Neuronal stem cell (in vitro differentiated cells): ENCODE measurements around the gene FSHR.

Experiments
- DNase-seq: peaks from one replicate; pipeline ENCODE4 v3.0.0-alpha.2; 2013; ENCODE audit warnings: low spot score
- H2AFZ ChIP-seq: one replicate; pipeline ENCODE4 v1.6.1; 2013; ENCODE audit warnings: mild to moderate bottlenecking, low read length, inconsistent platforms
- H2AK5ac ChIP-seq: 2 replicates; pipeline ENCODE4 v1.6.1; 2013; ENCODE audit warnings: low read depth, mild to moderate bottlenecking, inconsistent platforms, low read length, moderate library complexity, mixed read lengths
- H2BK120ac ChIP-seq: 2 replicates; pipeline ENCODE4 v1.6.1; 2013; ENCODE audit warnings: low read depth, mild to moderate bottlenecking, inconsistent platforms, low read length, moderate library complexity, mixed read lengths
- H2BK12ac ChIP-seq: one replicate; pipeline ENCODE4 v1.6.1; 2013; ENCODE audit warnings: low read length, inconsistent platforms
- H2BK15ac ChIP-seq: 2 replicates; pipeline ENCODE4 v1.6.1; 2013; ENCODE audit warnings: mild to moderate bottlenecking, low read length, inconsistent platforms, mixed read lengths
- H2BK5ac ChIP-seq: one replicate; pipeline ENCODE4 v1.6.1; 2013; ENCODE audit warnings: inconsistent platforms, mild to moderate bottlenecking, low read length, moderate library complexity
- H3K14ac ChIP-seq: one replicate; pipeline ENCODE4 v1.6.1; 2013; ENCODE audit warnings: low read length, inconsistent platforms
- H3K18ac ChIP-seq: 2 replicates; pipeline ENCODE4 v1.6.1; 2013; ENCODE audit warnings: low read length, inconsistent platforms
- H3K23ac ChIP-seq: 2 replicates; pipeline ENCODE4 v1.6.1; 2013; ENCODE audit warnings: low read depth, mild to moderate bottlenecking, mixed read lengths, low read length, inconsistent platforms; ENCODE audit not compliant: poor library complexity
- H3K27ac ChIP-seq: replicated peaks from 3 replicates; pipeline ENCODE4 v1.5.1; 2013; ENCODE audit warnings: low read length, inconsistent platforms
- H3K27me3 ChIP-seq, 3 experiments: 2 replicates each; pipeline ENCODE4 v1.6.1; 2013; ENCODE audit warnings: low read length in 3 of 3, mild to moderate bottlenecking in 2 of 3, inconsistent platforms in 1 of 3, low read depth in 1 of 3, mixed read lengths in 1 of 3, moderate library complexity in 1 of 3; ENCODE audit not compliant: control insufficient read depth in 3 of 3, insufficient read depth in 3 of 3
- H3K36me3 ChIP-seq, 2 donors: replicated peaks in 1 of 2; 2 replicates each; pipeline ENCODE4 v1.6.1; 2013; ENCODE audit warnings: low read length in 2 of 2; ENCODE audit not compliant: control insufficient read depth in 2 of 2, insufficient read depth in 2 of 2
- H3K4ac ChIP-seq: 2 replicates; pipeline ENCODE4 v1.6.1; 2013; ENCODE audit warnings: inconsistent platforms, mild to moderate bottlenecking, low read length, moderate library complexity
- H3K4me1 ChIP-seq, 2 donors: 1 replicate in 1 of 2; 2 replicates in 1 of 2; pipeline ENCODE4 v1.6.1; 2013; ENCODE audit warnings: low read length in 2 of 2, low read depth in 1 of 2; ENCODE audit not compliant: control insufficient read depth in 2 of 2, insufficient read depth in 1 of 2
- H3K4me2 ChIP-seq: one replicate; pipeline ENCODE4 v1.6.1; 2013; ENCODE audit warnings: mild to moderate bottlenecking, low read length, inconsistent platforms; ENCODE audit not compliant: insufficient read depth, poor library complexity, severe bottlenecking
- H3K4me3 ChIP-seq, 2 donors: 2 replicates each; pipeline ENCODE4 v1.5.1; 2013; ENCODE audit warnings: low read length in 2 of 2, mild to moderate bottlenecking in 2 of 2, inconsistent platforms in 1 of 2, moderate library complexity in 1 of 2
- H3K79me1 ChIP-seq: one replicate; pipeline ENCODE4 v1.6.1; 2013; ENCODE audit warnings: low read depth, mild to moderate bottlenecking, inconsistent platforms, low read length, moderate library complexity
- H3K9ac ChIP-seq: one replicate; pipeline ENCODE4 v1.6.1; 2013; ENCODE audit warnings: mild to moderate bottlenecking, low read depth, low read length, inconsistent platforms; ENCODE audit not compliant: poor library complexity
- H3K9me3 ChIP-seq, 2 donors: replicated peaks in 1 of 2; 2 replicates each; pipeline versions ENCODE3 to v1.6.1; 2013; ENCODE audit warnings: low read length in 2 of 2, mild to moderate bottlenecking in 2 of 2, inconsistent platforms in 1 of 2, low read depth in 1 of 2, mixed read lengths in 1 of 2, moderate library complexity in 1 of 2; ENCODE audit not compliant: control insufficient read depth in 2 of 2, insufficient read depth in 1 of 2
- H4K8ac ChIP-seq: one replicate; pipeline ENCODE4 v1.6.1; 2013; ENCODE audit warnings: low read depth, mild to moderate bottlenecking, inconsistent platforms, low read length, moderate library complexity
- H4K91ac ChIP-seq: one replicate; pipeline ENCODE4 v1.6.1; 2013; ENCODE audit warnings: low read length, low read depth, mild to moderate bottlenecking, inconsistent platforms; ENCODE audit not compliant: poor library complexity
- WGBS, 2 donors: extraction: QIAGEN DNeasy Blood & Tissue Kit; methylation state at CpG; one replicate each; pipeline ENCODE4 v1.1.7; 2013; ENCODE audit warnings: missing lambda C conversion rate in 2 of 2, mixed read lengths in 1 of 2; ENCODE audit not compliant: insufficient read length in 2 of 2, insufficient replicate concordance in 1 of 2; ENCODE audit errors: extremely low coverage in 2 of 2; 5-methylcytosine and 5-hydroxymethylcytosine counted together

FSHR gene

DNA sequence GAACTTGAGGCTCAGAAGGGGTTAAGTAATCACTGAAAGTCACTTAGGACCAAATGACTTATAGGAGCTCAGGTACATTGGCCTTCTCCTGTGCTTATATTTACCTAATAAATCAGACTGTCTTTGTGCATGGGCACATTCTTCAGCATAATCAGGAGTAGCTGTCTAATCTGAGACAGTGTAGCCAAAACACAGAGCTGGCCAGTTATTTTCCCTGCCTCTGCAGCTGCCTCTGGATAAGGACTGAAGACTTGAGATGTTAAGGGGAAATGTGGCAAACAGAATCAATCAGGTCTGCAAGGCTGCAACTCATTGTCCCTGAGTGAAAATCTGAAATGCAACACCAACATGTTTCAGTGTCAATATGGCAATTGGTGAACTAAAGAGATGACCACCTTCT is 1.5 kb downstream of the FSHR start:
- H3K9ac ChIP-seq, result no peak overlapping the region
- H3K4me1 ChIP-seq, result peaks cover 0 to 4% of the 10 kb centered on the region in 2 donors
- H4K91ac ChIP-seq, result no peak overlapping the region
- no peak overlapping the region for H3K4me2 ChIP-seq
- H3K4me3 ChIP-seq, result no peak overlapping the region
- H4K8ac ChIP-seq, result no peak overlapping the region
- H3K36me3 ChIP-seq, result no peaks in the 10 kb centered on the region
- no peaks in the 10 kb centered on the region for H3K9me3 ChIP-seq
- H2BK15ac ChIP-seq, result no peak overlapping the region
- no peak overlapping the region for H2BK5ac ChIP-seq
- H3K14ac ChIP-seq, result no peak overlapping the region
- H3K23ac ChIP-seq, result no peak overlapping the region
- H3K18ac ChIP-seq, result no peak overlapping the region
- H3K27ac ChIP-seq, result no peak overlapping the region
- no peak overlapping the region for H2AK5ac ChIP-seq
- H3K4ac ChIP-seq, result no peak overlapping the region
- no peak overlapping the region for H2BK12ac ChIP-seq
- no peaks in the 10 kb centered on the region for H3K79me1 ChIP-seq
- no peak overlapping the region for H2AFZ ChIP-seq
- no peaks in the 10 kb centered on the region for H3K27me3 ChIP-seq
- H2BK120ac ChIP-seq, result no peak overlapping the region
- no peak for DNase-seq

DNA sequence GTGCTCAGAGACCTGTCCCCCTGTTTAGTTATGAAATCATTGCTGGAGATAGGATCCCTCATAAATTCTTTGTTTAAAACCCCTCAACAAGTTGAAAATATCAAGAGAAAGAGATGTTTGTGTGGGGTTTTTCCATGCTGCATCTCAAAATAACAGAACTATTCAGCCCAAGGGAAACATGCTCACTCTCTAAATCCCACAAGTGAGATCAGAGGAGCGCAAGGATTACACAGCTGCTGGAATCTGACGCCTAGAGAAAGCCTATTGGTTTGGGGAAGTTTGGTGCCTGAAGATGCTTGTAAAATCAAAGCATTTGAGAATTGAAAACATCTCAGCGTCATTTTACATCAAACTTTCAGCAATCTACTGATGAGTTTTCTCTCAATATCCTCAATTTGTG is 7.9 kb downstream of the FSHR start:
- Histone ChIP-seq H2BK5ac (no peak overlapping the region), H3K9ac (no peak overlapping the region)
- DNase-seq, result no peak

DNA sequence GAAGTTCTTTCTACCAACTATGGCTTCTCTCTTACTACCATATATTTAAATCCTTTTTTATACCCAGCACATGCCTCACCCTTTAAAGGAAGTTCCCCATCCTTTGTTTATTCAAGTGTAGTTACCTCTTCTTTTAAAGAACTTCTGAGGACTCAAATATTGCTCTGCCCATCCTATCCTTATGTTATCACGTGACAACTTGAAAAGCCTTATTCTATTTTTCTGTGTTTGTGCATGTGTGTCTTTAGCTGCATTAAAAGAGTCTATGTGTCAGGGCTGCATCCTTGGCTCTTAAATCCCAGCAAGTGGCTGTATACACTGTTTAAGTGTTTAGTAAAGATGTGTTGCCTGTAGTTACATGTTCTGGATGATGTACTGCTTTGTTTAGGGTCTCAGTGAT is 22.5 kb downstream of the FSHR start:
- Histone ChIP-seq H3K27me3 (no peaks in the 10 kb centered on the region), H3K27ac (no peak overlapping the region), H4K8ac (no peak overlapping the region), H2BK15ac (no peak overlapping the region), H3K9ac (no peak overlapping the region), H3K36me3 (no peaks in the 10 kb centered on the region), H3K9me3 (peaks cover 0 to 3% of the 10 kb centered on the region in 2 donors), H3K23ac (no peak overlapping the region), H2AFZ (no peak overlapping the region), H3K14ac (no peak overlapping the region), H3K4ac (no peak overlapping the region), H3K79me1 (no peaks in the 10 kb centered on the region), H2BK5ac (no peak overlapping the region), H2AK5ac (no peak overlapping the region), H2BK120ac (no peak overlapping the region), H3K4me1 (no peaks in the 10 kb centered on the region), H3K4me3 (no peak overlapping the region), H3K4me2 (no peak overlapping the region), H4K91ac (no peak overlapping the region), H3K18ac (no peak overlapping the region), H2BK12ac (no peak overlapping the region)
- DNase-seq, result no peak
- WGBS, 2 donors, result no CpG with 5 or more reads among the region's 1 CpG

More for the DNA sequence above, 7.9 kb downstream of the FSHR start:
- Histone ChIP-seq H2BK120ac (no peak overlapping the region), H2BK12ac (no peak overlapping the region), H3K27me3 (no peaks in the 10 kb centered on the region), H3K4me1 (no peaks in the 10 kb centered on the region), H3K14ac (no peak overlapping the region), H3K18ac (no peak overlapping the region), H3K4ac (no peak overlapping the region), H3K79me1 (no peaks in the 10 kb centered on the region), H3K9me3 (no peaks in the 10 kb centered on the region), H4K8ac (no peak overlapping the region), H4K91ac (no peak overlapping the region), H2AK5ac (no peak overlapping the region), H2BK15ac (no peak overlapping the region), H3K4me3 (no peak overlapping the region), H3K4me2 (no peak overlapping the region), H2AFZ (no peak overlapping the region), H3K27ac (no peak overlapping the region), H3K36me3 (no peaks in the 10 kb centered on the region), H3K23ac (no peak overlapping the region)
- no CpG with 5 or more reads among the region's 3 CpGs for WGBS, 2 donors

GRCh38 chr2:49129034-49129433 is 25.3 kb downstream of the FSHR start:
- Histone ChIP-seq H4K91ac (no peak overlapping the region), H3K4me1 (peaks cover 0 to 2% of the 10 kb centered on the region in 2 donors), H3K14ac (no peak overlapping the region), H3K4me2 (no peak overlapping the region), H2BK5ac (no peak overlapping the region), H3K79me1 (no peaks in the 10 kb centered on the region), H4K8ac (no peak overlapping the region), H2AFZ (no peak overlapping the region), H3K27me3 (no peaks in the 10 kb centered on the region), H3K23ac (no peak overlapping the region), H2BK12ac (no peak overlapping the region), H3K9me3 (peaks cover 0 to 3% of the 10 kb centered on the region in 2 donors), H2AK5ac (no peak overlapping the region), H3K18ac (no peak overlapping the region), H3K4me3 (no peak overlapping the region), H2BK120ac (no peak overlapping the region), H3K36me3 (no peaks in the 10 kb centered on the region), H2BK15ac (no peak overlapping the region), H3K4ac (no peak overlapping the region), H3K27ac (no peak overlapping the region), H3K9ac (no peak overlapping the region)
- DNase-seq, result no peak
- WGBS, 2 donors, result no CpG with 5 or more reads among the region's 1 CpG
